Myocyte (in vitro differentiated cells): ENCODE data around the gene F8. TPM values are rescaled to one million over a fixed set of nuclear protein-coding genes. Genes with fewer than 3 reads are reported as not detected.
"Not testable (repeated sequence)": the region's sequence is repeated elsewhere in the genome, so short reads cannot be mapped to it uniquely, and the experiment has no call there.

ENCODE experiments used
- DNase-seq: peaks from one replicate; pipeline ENCODE4 v3.0.0-alpha.2; 2012; ENCODE audit warnings: low read depth
- total RNA-seq: library from RNA; depleted of rRNA; stranded (reverse); fragments of >200 nt; gene quantifications from 2 replicates; pipeline ENCODE4 v1.2.3, GENCODE V29; 2014

The F8 gene
- total RNA-seq, 1 donor from 2014 or later = 4.1 TPM

DNA sequence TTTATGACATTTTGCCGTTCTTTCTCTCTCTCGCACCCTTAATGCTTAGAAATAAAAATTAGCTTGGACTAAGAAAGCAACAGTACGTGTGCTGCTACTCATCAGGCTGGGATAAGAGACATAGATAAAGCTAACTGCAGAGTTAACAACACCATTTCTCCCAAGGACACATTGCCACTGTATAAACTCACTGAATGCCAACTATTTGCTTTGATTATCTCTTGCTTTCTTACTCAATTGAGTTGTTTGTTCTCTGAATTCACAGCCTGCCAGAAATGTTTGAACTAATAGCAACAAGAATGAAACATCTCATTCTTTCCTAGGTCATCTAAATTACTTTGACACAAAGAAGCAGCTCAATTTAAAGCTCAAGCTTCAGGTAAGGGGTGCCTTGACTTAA is 34.6 kb downstream of the F8 start:
- DNase-seq = no peak

DNA sequence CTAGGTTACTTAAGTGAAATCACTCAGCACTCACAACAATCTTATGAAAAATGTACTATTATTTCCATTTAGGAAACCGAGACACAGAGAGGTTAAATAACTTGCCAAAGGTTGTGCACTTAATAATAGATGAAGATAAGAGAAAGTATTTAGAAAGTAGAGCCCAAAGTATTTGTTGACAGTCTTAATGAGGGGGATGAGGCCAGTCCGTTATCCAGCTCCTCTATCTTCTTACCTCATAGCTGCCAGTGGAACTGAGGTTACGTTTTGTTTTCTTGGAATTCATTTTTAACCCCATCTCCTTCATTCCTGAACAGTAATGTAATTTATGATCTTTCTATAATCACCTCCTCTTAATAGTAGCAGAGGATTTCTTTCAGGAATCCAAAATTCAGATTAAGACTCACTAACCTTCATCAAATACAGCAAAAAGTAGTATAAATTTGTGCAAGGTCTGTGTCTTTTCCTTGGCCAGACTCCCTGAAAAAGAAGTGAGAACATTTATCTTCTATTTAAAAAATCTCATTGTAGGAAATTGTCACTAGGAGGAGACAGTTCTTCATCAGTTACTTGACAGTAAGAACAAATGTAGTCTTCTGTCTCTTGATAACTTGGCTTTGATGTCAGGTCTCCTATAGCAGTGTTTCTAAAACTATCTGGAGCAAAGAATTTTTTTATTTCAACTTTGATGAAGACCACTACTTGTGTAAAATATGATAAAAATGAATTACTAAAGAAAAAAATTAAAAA is 35.5 kb downstream of the F8 start:
- no peak for DNase-seq

DNA sequence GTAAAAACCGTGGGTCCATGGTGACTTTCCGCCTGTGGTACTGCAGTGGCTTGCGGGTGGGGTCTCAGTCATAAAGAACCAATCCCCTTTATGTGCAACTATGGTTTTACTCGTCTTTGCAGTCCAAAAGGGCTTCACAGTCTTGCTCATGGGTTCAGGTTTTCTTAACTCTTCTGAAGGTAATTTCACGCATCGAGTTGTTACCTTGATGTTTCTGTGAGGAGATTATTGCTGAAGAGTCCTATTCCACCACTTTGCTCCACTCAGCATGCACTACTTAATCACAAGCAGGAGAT is 41.5 kb downstream of the F8 start:
- no peak for DNase-seq

DNA sequence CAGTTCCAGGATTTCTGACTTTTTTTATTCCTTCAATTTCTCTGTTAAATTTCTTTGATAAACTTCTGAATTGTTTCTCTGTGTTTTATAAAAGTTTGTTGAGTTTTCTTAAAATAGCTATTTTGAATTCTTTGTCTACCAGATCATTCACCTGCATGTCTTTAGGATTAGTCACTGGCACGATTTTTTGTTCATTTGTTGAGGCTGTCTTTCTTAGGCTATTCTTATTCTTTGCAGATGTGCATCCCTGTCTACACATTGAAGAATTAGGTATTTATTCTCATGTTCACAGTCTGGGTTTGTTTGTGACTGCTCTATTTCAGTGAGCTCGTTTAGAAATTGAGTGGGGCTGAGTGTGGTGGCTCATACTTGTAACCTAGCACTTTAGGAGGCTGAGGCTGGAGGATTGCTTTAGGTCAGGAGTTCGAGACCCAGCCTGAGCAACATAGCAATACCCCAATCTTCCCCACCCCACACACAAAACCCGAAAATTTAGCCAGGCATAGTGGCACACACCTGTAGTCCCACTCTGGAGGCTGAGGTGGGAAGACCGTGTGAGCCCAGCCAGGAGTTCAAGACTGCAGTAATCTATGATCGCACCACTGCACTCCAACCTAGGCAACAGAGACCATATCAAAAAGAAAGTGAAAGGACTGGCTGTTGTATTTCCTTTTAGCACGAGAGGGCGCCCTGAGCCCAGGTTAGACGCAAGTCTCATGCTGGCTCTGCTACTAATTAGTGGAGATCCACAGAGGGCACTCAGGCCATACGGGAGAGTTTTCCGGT is 42.0 kb downstream of the F8 start:
- peak; percentile 66 for DNase-seq

DNA sequence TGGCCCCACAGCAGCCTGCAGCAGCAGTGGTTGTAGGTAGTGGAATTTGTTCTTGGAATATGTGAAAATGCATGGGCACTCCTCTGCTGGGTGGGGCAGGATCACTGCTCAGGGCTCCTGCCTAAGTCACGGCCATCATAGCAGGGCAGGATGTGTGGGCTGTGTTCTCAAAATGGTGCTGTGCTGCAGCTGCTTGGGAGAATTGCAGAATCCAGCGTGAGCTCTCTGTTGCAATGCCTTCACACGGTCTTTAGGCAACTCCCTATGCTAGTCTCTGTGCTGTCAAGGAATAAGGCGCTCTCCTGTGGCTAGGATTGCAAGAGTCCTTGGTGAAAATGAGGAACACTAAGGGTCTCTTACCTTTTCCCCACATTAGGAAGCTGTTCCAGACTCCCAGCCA is 42.9 kb downstream of the F8 start:
- no peak for DNase-seq

DNA sequence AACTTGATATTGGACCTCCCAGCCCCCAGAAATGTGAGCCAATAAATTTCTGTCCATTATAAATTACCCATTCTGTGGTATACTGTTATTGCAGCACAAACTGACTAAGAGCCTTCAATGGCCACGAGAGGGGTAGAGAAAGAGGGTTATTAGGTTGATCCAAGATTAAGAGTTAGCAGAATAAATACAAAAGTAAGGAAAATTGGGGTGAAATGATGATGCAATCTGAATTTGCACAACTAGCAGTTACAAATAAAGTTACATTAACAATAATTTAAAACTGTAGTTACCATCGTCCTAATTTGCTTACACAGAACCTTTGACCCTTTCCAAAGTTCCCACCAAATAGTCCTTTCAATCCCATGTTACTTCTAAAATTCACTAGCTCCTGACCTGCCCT is 54.2 kb downstream of the F8 start:
- DNase-seq = no peak

DNA sequence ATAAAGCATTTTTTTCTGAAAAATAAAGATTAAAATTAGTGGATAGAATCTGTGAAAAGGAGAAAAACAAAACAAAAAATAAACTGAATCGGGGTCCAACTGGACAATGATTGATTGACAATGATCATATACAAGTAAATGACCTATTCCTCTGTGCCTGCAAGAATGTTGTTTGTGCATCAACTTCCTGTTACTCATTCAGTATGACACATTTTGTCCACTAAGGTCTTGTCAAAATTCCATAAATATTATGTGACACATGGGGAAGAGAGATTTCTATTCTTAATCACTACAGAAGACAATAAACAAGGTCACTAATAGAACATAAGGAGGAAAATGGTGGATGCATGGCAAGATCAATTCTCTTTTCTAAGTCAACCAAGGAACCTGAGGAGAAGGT is 54.9 kb downstream of the F8 start:
- DNase-seq = peak; percentile 21

DNA sequence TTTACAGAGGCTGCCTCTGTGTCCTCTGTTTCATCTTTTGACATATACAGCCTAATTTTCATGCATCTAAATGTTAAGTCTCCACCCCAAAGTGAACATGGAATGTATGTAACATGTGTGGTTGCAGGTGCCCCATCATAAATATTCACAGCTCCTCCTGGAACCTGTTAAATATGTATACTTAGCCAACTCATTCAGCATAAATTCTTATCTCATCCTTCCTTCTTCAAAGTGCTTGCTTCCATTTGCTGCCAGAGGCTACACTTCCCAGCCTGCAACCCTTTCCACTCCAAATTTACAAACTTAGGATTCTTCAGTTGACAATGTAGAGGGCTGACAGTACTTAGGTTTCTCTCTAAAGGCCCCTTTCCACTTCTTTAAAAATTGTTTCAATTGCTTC is 60.6 kb downstream of the F8 start:
- no peak for DNase-seq

DNA sequence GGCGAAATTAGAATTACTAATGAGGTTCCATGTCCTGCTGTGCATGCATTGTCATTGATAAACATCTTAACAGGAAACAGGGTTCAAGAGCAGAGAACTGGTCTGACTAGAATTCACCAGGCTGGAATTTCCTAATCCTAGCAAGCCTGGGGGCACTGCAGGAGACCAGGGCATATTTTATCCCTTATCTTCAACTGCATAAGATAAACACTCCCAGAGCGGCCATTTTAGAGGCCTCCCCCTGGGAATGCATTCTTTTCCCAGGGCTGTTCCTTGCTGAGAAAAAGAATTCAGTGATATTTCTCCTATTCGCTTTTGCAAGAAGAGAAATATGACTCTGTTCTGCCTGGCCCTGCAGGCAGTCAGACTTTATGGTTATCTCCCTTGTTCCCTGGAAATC is 66.7 kb downstream of the F8 start:
- DNase-seq = not testable (repeated sequence)

DNA sequence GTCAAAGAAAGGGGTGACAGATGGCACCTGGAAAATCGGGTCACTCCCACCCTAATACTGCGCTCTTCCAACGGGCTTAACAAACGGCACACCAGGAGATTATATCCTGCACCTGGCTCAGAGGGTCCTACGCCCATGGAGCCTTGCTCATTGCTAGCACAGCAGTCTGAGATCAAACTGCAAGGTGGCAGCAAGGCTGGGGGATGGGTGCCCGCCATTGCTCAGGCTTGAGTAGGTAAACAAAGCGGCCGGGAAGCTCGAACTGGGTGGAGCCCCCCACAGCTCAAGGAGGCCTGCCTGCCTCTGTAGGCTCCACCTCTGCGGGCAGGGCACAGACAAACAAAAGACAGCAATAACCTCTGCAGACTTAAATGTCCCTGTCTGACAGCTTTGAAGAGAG is 83.3 kb downstream of the F8 start:
- DNase-seq = not testable (repeated sequence)

DNA sequence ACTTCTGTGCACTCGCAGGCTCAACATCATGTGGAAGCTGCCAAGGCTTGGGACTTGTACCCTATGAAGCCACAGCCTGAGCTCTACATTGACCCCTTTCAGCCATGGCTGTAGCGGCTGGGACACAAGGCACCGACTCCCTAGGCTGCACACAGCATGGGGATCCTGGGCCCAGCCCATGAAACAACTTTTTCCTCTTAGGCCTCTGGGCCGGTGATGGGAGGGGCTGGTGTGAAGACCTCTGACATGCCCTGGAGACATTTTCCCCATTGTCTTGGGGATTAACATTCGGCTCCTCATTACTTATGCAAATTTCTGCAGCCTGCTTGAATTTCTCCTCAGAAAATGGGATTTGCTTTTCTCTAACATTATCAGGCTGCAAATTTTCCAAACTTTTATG is 97.8 kb downstream of the F8 start:
- not testable (repeated sequence) for DNase-seq

DNA sequence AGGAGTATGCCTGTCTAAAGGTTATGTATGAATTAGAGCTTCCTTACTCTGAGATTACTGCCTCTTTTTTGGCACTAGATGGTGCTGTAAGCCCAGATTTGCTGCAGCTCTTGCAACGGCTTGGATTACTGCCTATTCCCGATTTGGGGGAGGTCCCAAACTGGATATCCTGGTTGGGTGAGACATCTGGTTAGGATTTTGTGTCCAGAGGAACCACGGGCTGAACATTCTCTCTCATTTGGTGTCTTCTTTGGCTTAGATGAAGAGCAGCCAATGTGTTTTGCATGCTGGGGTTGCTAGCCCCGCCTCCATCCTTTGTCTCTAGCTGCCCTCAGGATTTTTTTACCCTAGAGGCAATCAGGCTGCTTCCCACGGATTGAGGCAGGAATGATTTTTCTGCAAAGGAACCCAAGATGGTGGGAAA is 104.5 kb downstream of the F8 start:
- peak; percentile 81 for DNase-seq

DNA sequence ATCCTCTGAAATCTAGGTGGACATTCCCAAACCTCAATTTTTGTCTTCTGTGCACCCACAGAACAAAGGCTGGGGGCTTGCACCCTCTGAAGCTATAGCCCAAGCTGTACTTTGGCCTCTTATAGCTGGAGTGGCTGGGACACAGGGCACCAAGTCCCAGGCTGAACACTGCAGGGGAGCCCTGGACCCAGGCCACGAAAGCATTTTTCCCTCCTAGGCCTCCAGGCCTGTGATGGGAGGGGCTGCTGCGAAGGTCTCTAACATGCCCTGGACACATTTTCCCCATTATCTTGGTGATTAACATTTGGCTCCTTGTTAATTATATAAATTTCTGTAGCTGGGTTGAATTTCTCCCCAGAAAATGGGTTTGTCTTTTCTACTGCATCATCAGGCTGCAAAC is 108.5 kb downstream of the F8 start:
- no peak for DNase-seq

DNA sequence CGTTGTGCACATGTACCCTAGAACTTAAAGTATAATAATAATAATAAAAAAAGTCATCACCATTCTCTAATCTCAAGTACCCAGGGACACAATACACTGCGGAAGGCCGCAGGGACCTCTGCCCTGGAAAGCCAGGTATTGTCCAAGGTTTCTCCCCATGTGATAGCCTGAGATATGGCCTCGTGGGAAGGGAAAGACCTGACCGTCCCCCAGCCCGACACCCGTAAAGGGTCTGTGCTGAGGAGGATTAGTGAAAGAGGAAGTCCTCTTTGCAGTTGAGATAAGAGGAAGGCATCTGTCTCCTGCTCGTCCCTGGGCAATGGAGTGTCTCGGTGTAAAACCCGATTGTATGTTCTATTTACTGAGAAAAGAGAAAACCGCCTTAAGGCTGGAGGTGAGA is 112.0 kb downstream of the F8 start:
- not testable (repeated sequence) for DNase-seq

DNA sequence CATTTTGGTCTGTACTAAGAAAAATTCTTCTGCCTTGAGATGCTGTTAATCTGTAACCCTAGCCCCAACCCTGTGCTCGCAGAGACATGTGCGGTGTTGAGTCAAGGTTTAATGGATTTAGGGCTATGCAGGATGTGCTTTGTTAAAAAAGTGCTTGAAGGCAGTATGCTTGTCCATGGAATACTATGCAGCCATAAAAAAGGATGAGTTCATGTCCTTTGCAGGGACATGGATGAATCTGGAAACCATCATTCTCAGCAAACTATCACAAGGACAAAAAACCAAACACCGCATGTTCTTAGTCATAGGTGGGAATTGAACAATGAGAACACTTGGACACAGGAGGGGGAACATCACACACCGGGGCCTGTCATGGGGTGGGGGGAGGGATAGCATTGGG is 112.5 kb downstream of the F8 start:
- not testable (repeated sequence) for DNase-seq

DNA sequence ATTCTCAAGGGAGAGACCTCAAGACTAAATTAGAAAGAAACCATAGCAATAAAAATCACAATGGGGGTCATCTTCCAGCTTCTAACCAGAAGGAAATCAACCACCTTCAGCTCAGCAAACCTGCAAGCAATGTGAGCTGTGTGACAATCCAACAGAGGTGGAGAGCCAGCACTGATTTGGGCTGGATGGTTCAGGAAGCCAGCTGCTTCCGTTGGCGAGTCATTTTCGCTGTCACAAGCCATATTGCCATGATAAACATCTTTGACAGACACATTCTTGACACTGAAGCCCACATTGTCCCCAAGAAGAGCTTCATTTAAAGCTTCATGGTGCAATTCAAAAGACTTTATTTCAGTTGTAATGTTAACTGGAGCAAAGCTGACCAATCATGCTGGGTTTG is 113.7 kb downstream of the F8 start:
- no peak for DNase-seq

DNA sequence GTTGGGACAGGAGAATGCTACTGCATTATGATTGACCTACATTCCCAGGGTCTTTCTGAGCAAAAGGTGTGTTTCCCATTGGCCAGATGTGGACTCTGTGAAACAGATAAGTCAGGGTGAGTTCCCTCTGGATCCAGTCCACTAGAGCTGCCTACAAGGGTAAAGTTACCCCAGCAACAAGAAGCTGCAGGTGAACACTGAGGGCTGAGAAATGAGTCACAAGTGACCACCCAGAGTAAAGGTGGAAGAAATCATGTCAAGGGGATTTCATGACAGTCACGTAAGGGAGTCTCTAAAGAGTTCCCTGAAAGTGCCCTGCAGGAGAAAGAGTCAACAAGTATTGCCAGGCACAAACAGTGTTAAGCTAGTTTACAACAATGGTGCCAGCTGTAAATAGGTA is 120.1 kb downstream of the F8 start:
- DNase-seq = no peak

DNA sequence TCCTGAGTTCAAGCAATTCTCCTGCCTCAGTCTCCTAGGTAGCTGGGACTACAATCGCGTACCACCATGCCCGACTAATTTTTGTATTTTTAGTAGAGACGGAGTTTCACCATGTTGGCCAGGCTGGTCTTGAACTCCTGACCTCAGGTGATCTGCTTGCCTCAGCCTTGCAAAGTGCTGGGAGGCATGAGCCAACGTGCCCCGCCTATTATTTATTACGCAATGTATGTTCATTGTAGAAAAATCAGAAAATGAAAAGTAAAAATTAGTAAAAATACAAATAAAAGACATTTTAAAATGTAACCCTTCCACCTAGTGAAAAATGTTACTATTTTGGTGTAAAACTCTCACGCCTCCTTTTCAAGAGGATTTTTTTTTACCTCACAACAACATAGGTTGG is 122.2 kb downstream of the F8 start:
- DNase-seq = no peak

DNA sequence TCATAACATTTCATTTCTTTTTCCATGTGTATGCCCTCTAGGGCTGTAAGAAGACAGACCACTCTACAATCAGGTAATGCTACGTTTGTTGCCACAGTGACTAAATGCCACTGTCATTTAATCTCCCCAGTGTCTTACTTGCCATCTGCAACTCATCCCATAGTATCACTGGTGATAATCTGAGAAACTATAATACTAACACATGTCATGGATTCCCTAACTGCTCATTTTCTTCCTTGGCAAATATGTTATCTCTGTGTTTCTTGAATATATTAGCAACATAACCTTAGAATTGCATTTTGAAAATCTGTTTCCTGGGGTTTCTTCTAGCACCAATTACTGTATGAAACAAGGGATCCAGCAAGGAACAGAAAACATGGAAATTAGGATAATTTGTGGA is 130.2 kb downstream of the F8 start:
- no peak for DNase-seq

DNA sequence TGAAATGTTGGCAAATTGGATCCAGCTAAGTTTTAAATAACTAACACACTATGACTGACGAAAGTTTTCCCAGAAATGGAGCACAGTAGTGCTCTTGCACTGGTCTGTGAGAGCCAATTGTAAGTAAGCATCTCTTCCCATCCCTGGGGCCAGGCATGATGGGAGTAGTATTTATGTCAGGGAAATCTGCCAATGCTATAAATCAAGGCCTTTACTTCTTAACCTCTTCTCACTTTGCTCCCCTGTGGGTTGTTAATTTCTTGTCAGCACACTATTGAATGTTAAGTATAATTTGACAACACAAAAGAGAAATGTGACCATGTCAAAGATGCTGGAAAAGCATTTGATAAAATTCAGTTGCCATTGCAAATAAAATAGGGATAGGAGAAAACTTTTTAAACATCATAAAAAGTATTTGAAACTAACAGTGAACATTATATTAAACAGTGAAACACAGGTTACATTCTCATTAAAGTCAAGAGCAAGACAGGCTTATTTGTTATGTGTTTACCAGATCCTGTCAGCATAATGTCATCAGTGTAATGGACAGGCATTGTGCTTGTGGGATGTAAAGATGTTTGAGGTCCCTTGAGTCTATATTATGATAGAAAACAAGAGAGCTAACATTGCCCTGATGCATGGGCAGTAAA is 131.4 kb downstream of the F8 start:
- no peak for DNase-seq

DNA sequence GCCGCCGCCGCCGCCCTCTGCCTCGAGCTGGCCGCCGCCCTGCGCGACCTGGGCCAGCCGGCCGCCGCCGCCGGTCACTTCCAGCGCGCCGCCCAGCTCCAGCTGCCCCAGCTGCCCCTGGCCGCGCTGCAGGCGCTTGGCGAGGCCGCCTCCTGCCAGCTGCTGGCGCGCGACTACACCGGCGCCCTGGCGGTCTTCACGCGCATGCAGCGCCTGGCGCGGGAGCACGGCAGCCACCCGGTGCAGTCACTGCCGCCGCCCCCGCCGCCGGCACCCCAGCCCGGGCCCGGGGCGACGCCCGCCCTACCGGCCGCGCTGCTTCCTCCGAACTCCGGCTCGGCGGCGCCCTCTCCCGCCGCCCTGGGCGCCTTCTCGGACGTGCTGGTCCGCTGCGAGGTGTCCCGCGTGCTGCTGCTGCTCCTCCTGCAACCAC is 135.7 kb downstream of the F8 start:
- DNase-seq = not testable (repeated sequence)

DNA sequence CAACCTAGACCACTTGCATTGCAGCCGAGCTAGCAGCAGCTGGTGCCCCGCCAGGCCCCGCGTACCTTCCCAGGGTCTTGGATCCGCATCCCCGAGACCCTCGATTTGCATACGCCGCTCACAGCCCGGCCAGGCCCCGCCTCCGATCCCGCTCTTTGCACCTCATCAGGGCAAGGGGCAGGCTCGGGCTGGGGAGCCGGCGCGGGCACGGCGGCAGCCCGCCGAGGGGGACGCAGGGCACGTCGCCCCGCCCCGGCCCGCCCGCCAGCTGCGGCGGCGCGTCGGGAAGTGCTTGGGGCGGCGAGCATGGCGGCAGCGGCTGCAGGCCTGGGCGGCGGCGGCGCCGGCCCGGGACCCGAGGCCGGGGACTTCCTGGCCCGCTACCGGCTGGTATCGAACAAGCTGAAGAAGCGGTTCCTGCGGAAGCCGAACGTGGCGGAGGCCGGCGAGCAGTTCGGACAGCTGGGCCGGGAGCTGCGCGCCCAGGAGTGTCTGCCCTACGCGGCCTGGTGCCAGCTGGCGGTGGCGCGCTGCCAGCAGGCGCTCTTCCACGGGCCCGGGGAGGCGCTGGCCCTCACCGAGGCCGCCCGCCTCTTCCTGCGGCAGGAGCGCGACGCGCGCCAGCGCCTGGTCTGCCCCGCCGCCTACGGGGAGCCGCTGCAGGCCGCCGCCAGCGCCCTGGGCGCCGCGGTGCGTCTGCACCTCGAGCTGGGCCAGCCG is 136.3 kb downstream of the F8 start, which contains the start of gene F8A1:
F8A1 (plus strand) TSS at position 287 of the 720 bp plus-strand sequence; CDS start at position 307, 20 bp downstream.
- not testable (repeated sequence) for DNase-seq
